Hindlimb muscle (tissue), 1 donor: ENCODE results near the gene WDFY2. TPM values are rescaled to one million over a fixed set of nuclear protein-coding genes. Genes with fewer than 3 reads are reported as not detected.
A peak's percentile ranks its signal among the peaks of the same experiment; 100 is the strongest.
"Not testable (repeated sequence)": the region's sequence is repeated elsewhere in the genome, so short reads cannot be mapped to it uniquely, and the experiment has no call there.

Source experiments
- DNase-seq: peaks from one replicate; pipeline ENCODE4 v3.0.0-alpha.2; 2013
- polyA plus RNA-seq: library from polyadenylated mRNA; unstranded; fragments of 120-200 nt; gene quantifications from one replicate; pipeline ENCODE4 v1.2.1, GENCODE V29; 2013; ENCODE audit not compliant: insufficient read length

The WDFY2 gene
- polyA plus RNA-seq, 1 donor, result 7.1 TPM

GRCh38 chr13:51564252-51564651 is 20.0 kb upstream of the WDFY2 start:
- no peak for DNase-seq

GRCh38 chr13:51564671-51565070 is 19.6 kb upstream of the WDFY2 start:
- no peak for DNase-seq

- DNase-seq, result not testable (repeated sequence)
Observed at GRCh38 chr13:51569001-51569400, 15.3 kb upstream of the WDFY2 start.

- no peak for DNase-seq
Observed at GRCh38 chr13:51576754-51577153, 7.5 kb upstream of the WDFY2 start.

GRCh38 chr13:51577690-51578089 is 6.6 kb upstream of the WDFY2 start:
- no peak for DNase-seq

- no peak for DNase-seq
Observed at GRCh38 chr13:51579676-51580075, 4.6 kb upstream of the WDFY2 start.

GRCh38 chr13:51581148-51581820 is 3.0 kb upstream of the WDFY2 start:
- no peak for DNase-seq

- DNase-seq, result no peak
Observed at GRCh38 chr13:51583469-51583874, 790 bp upstream of the WDFY2 start.

GRCh38 chr13:51584731-51585672 is 740 bp downstream of the WDFY2 start:
- peak; percentile 61 for DNase-seq

GRCh38 chr13:51585696-51586095 is 1.4 kb downstream of the WDFY2 start:
- no peak for DNase-seq

- DNase-seq, result no peak
Observed at GRCh38 chr13:51587372-51587771, 3.1 kb downstream of the WDFY2 start.

- no peak for DNase-seq
Observed at GRCh38 chr13:51588406-51588949, 4.2 kb downstream of the WDFY2 start.

GRCh38 chr13:51589793-51590192 is 5.5 kb downstream of the WDFY2 start:
- DNase-seq, result no peak

- no peak for DNase-seq
Observed at GRCh38 chr13:51590231-51590970, 6.1 kb downstream of the WDFY2 start.

- DNase-seq, result no peak
Observed at GRCh38 chr13:51590971-51591627, 6.8 kb downstream of the WDFY2 start.

- not testable (repeated sequence) for DNase-seq
Observed at GRCh38 chr13:51591938-51592337, 7.7 kb downstream of the WDFY2 start.

- DNase-seq, result no peak
Observed at GRCh38 chr13:51594432-51594831, 10.2 kb downstream of the WDFY2 start.

- DNase-seq, result no peak
Observed at GRCh38 chr13:51595416-51595815, 11.2 kb downstream of the WDFY2 start.

GRCh38 chr13:51596541-51596940 is 12.3 kb downstream of the WDFY2 start:
- DNase-seq, result no peak

- no peak for DNase-seq
Observed at GRCh38 chr13:51599444-51600176, 15.3 kb downstream of the WDFY2 start.

GRCh38 chr13:51600703-51601102 is 16.4 kb downstream of the WDFY2 start:
- DNase-seq, result no peak
